Suprapubic skin (tissue), 3 donors: ENCODE measurements around the gene KCNT2.

Source experiments
- POLR2A ChIP-seq, 2 donors: fragments of 450-650 bp; IDR thresholded peaks; one replicate each; pipeline ENCODE4 v1.6.1; 2017; ENCODE audit warnings: antibody characterized with exemption in 2 of 2, mild to moderate bottlenecking in 2 of 2, moderate library complexity in 2 of 2
- TF ChIP-seq, protein P1 (sequence below), 2 donors: fragments of 200-600 bp in 1 of 2; fragments of 450-650 bp in 1 of 2; sonication (generic) in 1 of 2; IDR thresholded peaks; one replicate each; pipeline ENCODE4 v1.5.1; 2016 to 2019; ENCODE audit warnings: antibody characterized with exemption in 2 of 2, mild to moderate bottlenecking in 1 of 2, moderate library complexity in 1 of 2

DNA sequence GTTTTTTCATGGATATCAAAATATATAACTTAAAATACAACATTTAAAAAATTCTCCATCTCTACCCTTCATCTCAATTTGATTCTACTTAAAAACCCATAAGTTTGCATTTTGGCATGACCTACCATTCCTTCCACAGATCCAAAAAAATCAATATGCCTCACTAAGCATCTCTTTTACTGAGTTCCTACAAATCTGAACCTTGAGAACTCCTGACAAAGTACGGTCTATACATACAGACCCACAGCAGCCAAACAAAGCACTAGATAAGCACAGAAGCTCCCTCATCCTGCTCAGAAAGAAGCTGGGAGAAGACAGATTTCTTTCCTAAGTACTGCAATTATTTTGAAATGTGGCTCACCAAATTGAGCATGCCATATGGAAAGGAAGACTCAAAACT is 167.5 kb downstream of the KCNT2 start:
- TF ChIP-seq POLR2A (IDR thresholded peaks at IDR 0.05): no peak
- TF ChIP-seq, protein P1, sequence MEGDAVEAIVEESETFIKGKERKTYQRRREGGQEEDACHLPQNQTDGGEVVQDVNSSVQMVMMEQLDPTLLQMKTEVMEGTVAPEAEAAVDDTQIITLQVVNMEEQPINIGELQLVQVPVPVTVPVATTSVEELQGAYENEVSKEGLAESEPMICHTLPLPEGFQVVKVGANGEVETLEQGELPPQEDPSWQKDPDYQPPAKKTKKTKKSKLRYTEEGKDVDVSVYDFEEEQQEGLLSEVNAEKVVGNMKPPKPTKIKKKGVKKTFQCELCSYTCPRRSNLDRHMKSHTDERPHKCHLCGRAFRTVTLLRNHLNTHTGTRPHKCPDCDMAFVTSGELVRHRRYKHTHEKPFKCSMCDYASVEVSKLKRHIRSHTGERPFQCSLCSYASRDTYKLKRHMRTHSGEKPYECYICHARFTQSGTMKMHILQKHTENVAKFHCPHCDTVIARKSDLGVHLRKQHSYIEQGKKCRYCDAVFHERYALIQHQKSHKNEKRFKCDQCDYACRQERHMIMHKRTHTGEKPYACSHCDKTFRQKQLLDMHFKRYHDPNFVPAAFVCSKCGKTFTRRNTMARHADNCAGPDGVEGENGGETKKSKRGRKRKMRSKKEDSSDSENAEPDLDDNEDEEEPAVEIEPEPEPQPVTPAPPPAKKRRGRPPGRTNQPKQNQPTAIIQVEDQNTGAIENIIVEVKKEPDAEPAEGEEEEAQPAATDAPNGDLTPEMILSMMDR (IDR thresholded peaks at IDR 0.05): no peak
